Measurements from ENCODE around the gene YLPM1.

Gene YLPM1

DNA sequence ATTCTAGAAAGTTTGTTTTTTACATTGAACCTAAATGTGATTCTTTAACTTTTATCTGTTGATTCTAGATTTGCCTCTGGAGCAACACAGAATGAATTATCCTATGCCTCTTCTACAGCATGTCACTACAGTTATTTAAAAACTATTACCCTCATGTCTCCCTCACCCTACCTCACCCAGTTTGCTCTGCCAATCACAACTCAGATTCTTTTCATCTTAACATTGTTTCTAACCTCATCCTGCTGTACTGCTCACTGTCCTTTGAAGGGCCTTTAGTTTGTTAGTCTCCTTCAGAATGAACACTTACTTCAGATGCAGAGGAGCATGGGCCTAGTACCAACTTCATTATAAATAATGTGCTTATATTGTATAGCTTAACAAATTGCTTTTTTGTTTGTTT lies 21.5 kb downstream of the YLPM1 start:
- TF ChIP-seq NFIC (IDR thresholded peaks at IDR 0.05) (no peak), CEBPB (IDR thresholded peaks at IDR 0.05) (no peak), FOXM1 (IDR thresholded peaks at IDR 0.05; ENCODE audit: borderline replicate concordance, low read depth) (no peak), TAF1 (IDR thresholded peaks at IDR 0.05; ENCODE audit: low read depth) (no peak), EGR1 (IDR thresholded peaks at IDR 0.05) (no peak), TEAD4 (IDR thresholded peaks at IDR 0.05) (no peak)
- TF ChIP-seq, protein P1, sequence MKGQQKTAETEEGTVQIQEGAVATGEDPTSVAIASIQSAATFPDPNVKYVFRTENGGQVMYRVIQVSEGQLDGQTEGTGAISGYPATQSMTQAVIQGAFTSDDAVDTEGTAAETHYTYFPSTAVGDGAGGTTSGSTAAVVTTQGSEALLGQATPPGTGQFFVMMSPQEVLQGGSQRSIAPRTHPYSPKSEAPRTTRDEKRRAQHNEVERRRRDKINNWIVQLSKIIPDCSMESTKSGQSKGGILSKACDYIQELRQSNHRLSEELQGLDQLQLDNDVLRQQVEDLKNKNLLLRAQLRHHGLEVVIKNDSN (IDR thresholded peaks at IDR 0.05), result no peak
- TF ChIP-seq, protein P2, sequence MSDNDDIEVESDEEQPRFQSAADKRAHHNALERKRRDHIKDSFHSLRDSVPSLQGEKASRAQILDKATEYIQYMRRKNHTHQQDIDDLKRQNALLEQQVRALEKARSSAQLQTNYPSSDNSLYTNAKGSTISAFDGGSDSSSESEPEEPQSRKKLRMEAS (IDR thresholded peaks at IDR 0.05), result no peak

DNA sequence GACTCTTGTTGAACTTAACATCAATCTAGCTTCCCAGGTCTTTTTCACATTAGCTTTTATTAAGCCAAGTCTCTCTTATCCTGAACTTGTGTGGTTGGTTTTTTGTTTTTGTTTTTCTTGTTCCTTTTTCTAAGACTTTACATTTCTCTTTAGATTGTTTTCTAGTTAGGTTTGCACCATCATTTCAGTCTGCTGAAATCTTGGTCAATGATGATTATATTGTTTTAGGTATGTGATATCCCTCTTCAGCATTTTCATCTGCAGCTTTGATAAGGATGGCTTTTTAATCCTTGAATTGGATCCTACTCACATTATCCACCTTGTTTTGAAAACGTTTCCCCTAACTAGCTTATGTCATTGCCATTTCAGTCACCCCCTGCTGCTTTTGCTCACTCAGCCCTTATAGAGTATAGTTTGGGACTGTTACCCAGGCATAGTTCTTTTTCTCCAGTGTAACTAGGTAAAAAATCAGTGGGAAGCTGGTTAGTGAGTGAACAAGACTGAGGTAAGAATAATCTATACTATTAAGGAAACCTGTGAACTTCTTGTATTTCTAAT lies 22.0 kb downstream of the YLPM1 start:
- TF ChIP-seq FOXM1 (IDR thresholded peaks at IDR 0.05; ENCODE audit: borderline replicate concordance, low read depth) (no peak), TEAD4 (IDR thresholded peaks at IDR 0.05) (no peak), EGR1 (IDR thresholded peaks at IDR 0.05) (no peak), RAD21 (IDR thresholded peaks at IDR 0.05; ENCODE audit: low read depth) (no peak), CEBPB (IDR thresholded peaks at IDR 0.05) (no peak), ZBTB7A (IDR thresholded peaks at IDR 0.05; ENCODE audit: low read depth) (no peak), TCF12 (IDR thresholded peaks at IDR 0.05; ENCODE audit: low read depth) (no peak), EP300 (IDR thresholded peaks at IDR 0.05; ENCODE audit: borderline replicate concordance) (no peak), NFIC (IDR thresholded peaks at IDR 0.05) (no peak), YY1 (IDR thresholded peaks at IDR 0.05; ENCODE audit: low read depth) (no peak), TAF1 (IDR thresholded peaks at IDR 0.05; ENCODE audit: low read depth) (no peak), CREB1 (IDR thresholded peaks at IDR 0.05; ENCODE audit: low read depth) (no peak)
- TF ChIP-seq, protein P3, sequence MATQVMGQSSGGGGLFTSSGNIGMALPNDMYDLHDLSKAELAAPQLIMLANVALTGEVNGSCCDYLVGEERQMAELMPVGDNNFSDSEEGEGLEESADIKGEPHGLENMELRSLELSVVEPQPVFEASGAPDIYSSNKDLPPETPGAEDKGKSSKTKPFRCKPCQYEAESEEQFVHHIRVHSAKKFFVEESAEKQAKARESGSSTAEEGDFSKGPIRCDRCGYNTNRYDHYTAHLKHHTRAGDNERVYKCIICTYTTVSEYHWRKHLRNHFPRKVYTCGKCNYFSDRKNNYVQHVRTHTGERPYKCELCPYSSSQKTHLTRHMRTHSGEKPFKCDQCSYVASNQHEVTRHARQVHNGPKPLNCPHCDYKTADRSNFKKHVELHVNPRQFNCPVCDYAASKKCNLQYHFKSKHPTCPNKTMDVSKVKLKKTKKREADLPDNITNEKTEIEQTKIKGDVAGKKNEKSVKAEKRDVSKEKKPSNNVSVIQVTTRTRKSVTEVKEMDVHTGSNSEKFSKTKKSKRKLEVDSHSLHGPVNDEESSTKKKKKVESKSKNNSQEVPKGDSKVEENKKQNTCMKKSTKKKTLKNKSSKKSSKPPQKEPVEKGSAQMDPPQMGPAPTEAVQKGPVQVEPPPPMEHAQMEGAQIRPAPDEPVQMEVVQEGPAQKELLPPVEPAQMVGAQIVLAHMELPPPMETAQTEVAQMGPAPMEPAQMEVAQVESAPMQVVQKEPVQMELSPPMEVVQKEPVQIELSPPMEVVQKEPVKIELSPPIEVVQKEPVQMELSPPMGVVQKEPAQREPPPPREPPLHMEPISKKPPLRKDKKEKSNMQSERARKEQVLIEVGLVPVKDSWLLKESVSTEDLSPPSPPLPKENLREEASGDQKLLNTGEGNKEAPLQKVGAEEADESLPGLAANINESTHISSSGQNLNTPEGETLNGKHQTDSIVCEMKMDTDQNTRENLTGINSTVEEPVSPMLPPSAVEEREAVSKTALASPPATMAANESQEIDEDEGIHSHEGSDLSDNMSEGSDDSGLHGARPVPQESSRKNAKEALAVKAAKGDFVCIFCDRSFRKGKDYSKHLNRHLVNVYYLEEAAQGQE (IDR thresholded peaks at IDR 0.05; ENCODE audit: low read depth), result no peak
- TF ChIP-seq, protein P1 (IDR thresholded peaks at IDR 0.05), result no peak
- TF ChIP-seq, protein P2 (IDR thresholded peaks at IDR 0.05), result no peak

DNA sequence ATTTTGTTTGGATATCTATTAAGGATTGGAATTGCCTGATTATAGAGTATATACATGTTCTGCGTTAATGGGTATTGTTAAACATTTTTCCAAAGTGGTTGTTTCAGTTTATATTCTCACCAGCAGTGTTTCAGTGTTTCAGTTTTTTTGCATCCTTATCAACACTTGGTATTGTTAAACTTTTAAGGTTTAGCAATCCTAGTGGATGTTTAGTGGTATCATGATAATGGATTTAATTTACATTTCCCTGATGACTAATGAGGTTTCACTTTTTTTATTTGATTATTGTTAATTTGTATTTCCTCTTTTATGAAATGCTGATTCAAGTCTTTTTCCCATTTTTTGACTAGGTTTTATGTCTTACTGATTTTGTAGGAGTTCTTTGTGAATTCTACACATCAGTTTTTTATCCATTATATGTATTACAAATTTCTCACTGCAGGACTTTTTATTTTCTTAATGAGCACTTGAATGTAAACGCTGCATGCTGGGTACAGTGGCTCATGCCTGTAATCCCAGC lies 23.7 kb downstream of the YLPM1 start:
- no peak for TF ChIP-seq NFIC (IDR thresholded peaks at IDR 0.05)
- TF ChIP-seq EGR1 (IDR thresholded peaks at IDR 0.05), result no peak
- no peak for TF ChIP-seq CREB1 (IDR thresholded peaks at IDR 0.05; ENCODE audit: low read depth)
- no peak for TF ChIP-seq RAD21 (IDR thresholded peaks at IDR 0.05; ENCODE audit: low read depth)
- TF ChIP-seq YY1 (IDR thresholded peaks at IDR 0.05; ENCODE audit: low read depth), result no peak
- TF ChIP-seq TEAD4 (IDR thresholded peaks at IDR 0.05), result no peak
- TF ChIP-seq, protein P1 (IDR thresholded peaks at IDR 0.05), result no peak
- no peak for TF ChIP-seq CEBPB (IDR thresholded peaks at IDR 0.05)
- no peak for TF ChIP-seq TCF12 (IDR thresholded peaks at IDR 0.05; ENCODE audit: low read depth)
- TF ChIP-seq FOXM1 (IDR thresholded peaks at IDR 0.05; ENCODE audit: borderline replicate concordance, low read depth), result no peak
- TF ChIP-seq, protein P2 (IDR thresholded peaks at IDR 0.05), result no peak
- TF ChIP-seq EP300 (IDR thresholded peaks at IDR 0.05; ENCODE audit: borderline replicate concordance), result no peak
- TF ChIP-seq, protein P3 (IDR thresholded peaks at IDR 0.05; ENCODE audit: low read depth), result no peak
- no peak for TF ChIP-seq TAF1 (IDR thresholded peaks at IDR 0.05; ENCODE audit: low read depth)
- no peak for TF ChIP-seq ZBTB7A (IDR thresholded peaks at IDR 0.05; ENCODE audit: low read depth)

DNA sequence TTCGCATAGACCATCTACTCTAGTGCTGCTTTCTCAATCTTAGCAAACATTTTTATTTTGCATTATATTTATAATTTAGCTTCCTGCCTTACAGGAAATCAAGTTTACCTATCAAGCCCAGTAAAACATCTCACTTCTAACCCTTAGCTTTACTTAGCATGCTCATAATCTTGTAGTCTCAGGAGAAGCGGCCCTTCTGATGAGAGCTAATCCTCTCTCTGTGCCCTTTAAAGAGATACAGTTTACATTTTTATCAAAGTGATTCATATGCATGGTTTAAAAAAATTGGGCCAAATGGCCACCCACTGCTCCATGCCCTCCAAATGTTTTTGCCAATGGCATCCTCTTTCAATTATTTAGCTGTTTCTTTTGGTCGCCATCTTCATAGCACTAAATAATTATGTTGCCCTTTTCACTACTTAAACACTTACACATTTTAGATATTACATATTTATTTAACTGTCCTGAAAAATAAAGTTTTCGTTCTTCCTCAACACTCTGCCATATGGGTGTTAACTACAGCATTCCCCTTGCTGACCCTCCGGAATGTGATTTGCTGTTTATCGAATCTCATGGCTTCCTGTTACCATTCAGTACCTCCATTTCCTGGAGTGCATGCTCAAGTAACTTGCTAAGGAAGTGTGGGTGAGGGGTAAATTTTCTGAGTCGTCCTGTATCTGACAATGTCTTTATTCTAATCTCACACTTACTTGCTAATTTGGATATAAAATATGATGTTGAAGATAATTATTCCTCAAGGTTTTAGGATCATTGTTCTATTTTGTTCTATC lies 29.3 kb downstream of the YLPM1 start:
- no peak for TF ChIP-seq ZBTB7A (IDR thresholded peaks at IDR 0.05; ENCODE audit: low read depth)
- no peak for TF ChIP-seq TAF1 (IDR thresholded peaks at IDR 0.05; ENCODE audit: low read depth)
- TF ChIP-seq, protein P3 (IDR thresholded peaks at IDR 0.05; ENCODE audit: low read depth), result no peak
- TF ChIP-seq, protein P1 (IDR thresholded peaks at IDR 0.05), result no peak
- no peak for TF ChIP-seq CREB1 (IDR thresholded peaks at IDR 0.05; ENCODE audit: low read depth)
- TF ChIP-seq TCF12 (IDR thresholded peaks at IDR 0.05; ENCODE audit: low read depth), result no peak
- no peak for TF ChIP-seq EGR1 (IDR thresholded peaks at IDR 0.05)
- TF ChIP-seq NFIC (IDR thresholded peaks at IDR 0.05), result no peak
- TF ChIP-seq, protein P2 (IDR thresholded peaks at IDR 0.05), result no peak
- TF ChIP-seq FOXM1 (IDR thresholded peaks at IDR 0.05; ENCODE audit: borderline replicate concordance, low read depth), result no peak
- TF ChIP-seq CEBPB (IDR thresholded peaks at IDR 0.05), result no peak
- no peak for TF ChIP-seq EP300 (IDR thresholded peaks at IDR 0.05; ENCODE audit: borderline replicate concordance)
- no peak for TF ChIP-seq YY1 (IDR thresholded peaks at IDR 0.05; ENCODE audit: low read depth)
- no peak for TF ChIP-seq TEAD4 (IDR thresholded peaks at IDR 0.05)
- TF ChIP-seq RAD21 (IDR thresholded peaks at IDR 0.05; ENCODE audit: low read depth), result no peak

All from Ishikawa (cell line).